Measurements from ENCODE around the gene BRD4.
A peak's percentile ranks its signal among the peaks of the same experiment; 100 is the strongest.

DNA sequence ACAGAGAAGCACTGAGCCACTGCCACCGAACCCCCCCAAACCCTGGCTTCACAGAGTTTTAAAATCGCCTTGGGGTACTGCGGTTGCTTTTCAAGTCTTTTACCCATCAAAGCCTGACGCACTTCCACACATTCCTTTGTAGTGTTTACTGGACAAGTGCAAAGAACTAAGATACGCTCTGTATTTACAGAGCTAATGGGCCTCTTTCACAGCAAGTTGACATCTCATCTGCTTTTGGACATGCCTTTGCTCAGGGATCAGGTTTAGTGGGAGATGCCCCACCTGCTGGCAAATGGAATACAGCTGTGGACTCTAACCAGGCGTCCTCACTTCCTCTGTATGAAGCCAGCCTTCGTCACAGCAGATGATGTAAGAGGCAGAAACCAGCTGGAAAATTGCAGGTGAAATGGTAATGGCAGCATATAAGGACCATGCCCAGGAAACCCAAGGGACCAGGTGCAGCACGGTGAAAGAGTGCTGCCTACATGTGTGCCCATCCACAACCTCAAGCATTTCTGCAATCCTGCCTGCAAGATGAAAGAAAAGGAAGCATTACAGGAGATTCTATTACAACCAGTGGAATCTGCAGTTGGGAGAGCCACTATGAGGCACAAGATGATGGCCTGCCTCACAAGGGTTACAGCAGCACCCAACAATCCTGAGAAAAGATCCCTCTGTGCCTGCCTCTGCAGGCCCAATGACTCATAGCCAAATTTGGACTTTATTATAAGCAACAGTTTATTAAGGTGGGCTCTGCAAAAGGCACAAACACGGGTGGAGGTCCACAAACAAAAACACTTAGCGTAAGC, 34.7 kb downstream of the BRD4 start:
- TF ChIP-seq CTCF (IDR thresholded peaks at IDR 0.05) (peak in 1 of 5 experiments; percentile 8), POLR2A (IDR thresholded peaks at IDR 0.05) (no peak), POLR2AphosphoS5 (IDR thresholded peaks at IDR 0.05) (peak in 1 of 3 donors; percentile 25), EP300 (IDR thresholded peaks at IDR 0.05; ENCODE audit: low read depth) (no peak)
